Smooth muscle cell (in vitro differentiated cells): Measurements from ENCODE around the gene IQSEC2. TPM values are rescaled to one million over a fixed set of nuclear protein-coding genes. Genes with fewer than 3 reads are reported as not detected.

Experiments
- DNase-seq: peaks from one replicate; lab custom pipeline; 2025; ENCODE audit not compliant: unreplicated experiment; lab: John Stamatoyannopoulos, UW
- H2AFZ ChIP-seq: fragments of 200-600 bp; sonication (generic); 2 replicates; pipeline ENCODE4 v1.6.0; 2016; ENCODE audit warnings: antibody characterized with exemption, low read depth, mild to moderate bottlenecking
- H3F3A ChIP-seq: fragments of 200-600 bp; sonication (generic); 2 replicates; pipeline ENCODE4 v1.6.0; 2017; ENCODE audit warnings: antibody characterized with exemption, low read depth
- H3K27ac ChIP-seq: fragments of 200-600 bp; sonication (generic); 2 replicates; pipeline ENCODE4 v1.5.1; 2016; ENCODE audit warnings: low read depth, mild to moderate bottlenecking
- H3K27me3 ChIP-seq: fragments of 200-600 bp; sonication (generic); 2 replicates; pipeline ENCODE4 v1.6.1; 2016; ENCODE audit warnings: low read depth, mild to moderate bottlenecking
- H3K36me3 ChIP-seq: fragments of 200-600 bp; sonication (generic); 2 replicates; pipeline ENCODE4 v1.5.1; 2016; ENCODE audit warnings: low read depth
- H3K4me1 ChIP-seq: fragments of 200-600 bp; sonication (generic); 2 replicates; pipeline ENCODE4 v1.5.1; 2016; ENCODE audit warnings: low read depth
- H3K4me2 ChIP-seq: fragments of 200-600 bp; sonication (generic); 2 replicates; pipeline ENCODE4 v1.6.0; 2016; ENCODE audit warnings: mild to moderate bottlenecking
- H3K4me3 ChIP-seq: fragments of 200-600 bp; sonication (generic); 2 replicates; pipeline ENCODE4 v1.5.1; 2016; ENCODE audit warnings: mild to moderate bottlenecking
- H3K79me2 ChIP-seq: fragments of 200-600 bp; sonication (generic); 2 replicates; pipeline ENCODE4 v1.6.0; 2016; ENCODE audit warnings: low read depth, mild to moderate bottlenecking
- H3K9ac ChIP-seq: fragments of 200-600 bp; sonication (generic); 2 replicates; pipeline ENCODE4 v1.6.0; 2016; ENCODE audit warnings: low read depth
- H3K9me3 ChIP-seq: fragments of 200-600 bp; sonication (generic); replicated peaks from 2 replicates; pipeline ENCODE4 v1.5.1; 2016; ENCODE audit warnings: low read depth
- H4K20me1 ChIP-seq: fragments of 200-600 bp; sonication (generic); 2 replicates; pipeline ENCODE4 v1.6.0; 2016; ENCODE audit warnings: low read depth
- whole genome bisulfite sequencing: methylation state at CpG from one replicate; pipeline ENCODE4 v1.1.7; 2016; ENCODE audit warnings: low lambda C conversion rate; 5-methylcytosine and 5-hydroxymethylcytosine counted together
- polyA plus RNA-seq: library from polyadenylated mRNA; unstranded; fragments of >200 nt; fragmentation: Nextera tagmentation; extraction: Ambion mirVana; gene quantifications from 2 replicates; pipeline ENCODE4 v1.2.1, GENCODE V29; 2016
- total RNA-seq: library from RNA; depleted of rRNA; stranded (reverse); fragments of >200 nt; gene quantifications from 2 replicates; pipeline ENCODE4 v1.2.3, GENCODE V29; 2014
- TF ChIP-seq, protein P1 (sequence below): fragments of 200-600 bp; sonication (generic); IDR thresholded peaks from 2 replicates; pipeline ENCODE4 v1.5.1; 2017; ENCODE audit warnings: borderline replicate concordance, mild to moderate bottlenecking, antibody characterized with exemption; ENCODE audit not compliant: insufficient read depth, poor library complexity, severe bottlenecking

IQSEC2 gene
- total and polyA plus RNA-seq, 2 experiments from 2014 or later: 4.2 to 6.9 TPM

DNA sequence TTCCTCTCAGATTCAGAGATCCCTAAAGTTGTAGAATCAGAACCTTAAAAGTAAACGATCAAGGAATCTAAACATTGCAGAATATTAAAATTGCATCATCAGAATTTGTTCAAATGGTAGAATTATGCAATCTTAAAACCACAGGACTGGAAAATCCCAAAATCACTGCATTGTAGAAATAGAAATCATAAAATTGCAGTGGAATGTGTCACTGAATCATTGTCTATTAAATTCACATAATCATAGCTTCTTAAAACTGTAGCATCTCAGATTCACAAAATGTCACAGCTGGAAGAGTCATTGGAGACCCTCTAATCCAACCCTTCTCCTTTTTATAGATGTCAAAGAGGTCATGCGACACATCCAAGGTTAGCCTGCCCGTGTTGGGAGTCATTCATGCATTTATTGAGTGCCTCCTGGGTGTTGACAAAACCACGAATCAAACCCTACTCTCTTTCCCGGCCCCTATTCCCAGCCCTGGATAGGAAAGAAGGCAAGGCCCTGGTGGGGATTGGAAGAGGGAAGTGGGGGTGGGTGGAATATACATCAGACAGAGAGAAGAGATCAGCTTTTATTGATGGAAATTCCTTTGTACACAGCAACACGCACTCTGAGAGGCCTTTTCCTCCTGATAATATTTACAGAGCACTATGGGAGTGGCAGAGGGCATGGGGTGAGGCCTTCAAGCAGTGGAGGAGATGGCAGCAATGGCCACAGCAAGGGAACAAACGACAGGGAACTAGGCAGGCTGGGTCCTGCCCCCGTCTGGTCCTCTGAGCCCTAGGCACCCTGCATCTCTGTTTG, 15.4 kb downstream of the IQSEC2 start:
- Histone ChIP-seq H3K9ac (no peak overlapping the region), H3K9me3 (no peaks in the 10 kb centered on the region), H3F3A (no peaks in the 10 kb centered on the region), H3K4me1 (no peaks in the 10 kb centered on the region), H3K4me2 (no peak overlapping the region), H4K20me1 (no peaks in the 10 kb centered on the region), H3K79me2 (no peaks in the 10 kb centered on the region), H2AFZ (no peak overlapping the region), H3K4me3 (no peak overlapping the region), H3K27me3 (no peaks in the 10 kb centered on the region), H3K27ac (no peak overlapping the region), H3K36me3 (no peaks in the 10 kb centered on the region)
- TF ChIP-seq, protein P1, sequence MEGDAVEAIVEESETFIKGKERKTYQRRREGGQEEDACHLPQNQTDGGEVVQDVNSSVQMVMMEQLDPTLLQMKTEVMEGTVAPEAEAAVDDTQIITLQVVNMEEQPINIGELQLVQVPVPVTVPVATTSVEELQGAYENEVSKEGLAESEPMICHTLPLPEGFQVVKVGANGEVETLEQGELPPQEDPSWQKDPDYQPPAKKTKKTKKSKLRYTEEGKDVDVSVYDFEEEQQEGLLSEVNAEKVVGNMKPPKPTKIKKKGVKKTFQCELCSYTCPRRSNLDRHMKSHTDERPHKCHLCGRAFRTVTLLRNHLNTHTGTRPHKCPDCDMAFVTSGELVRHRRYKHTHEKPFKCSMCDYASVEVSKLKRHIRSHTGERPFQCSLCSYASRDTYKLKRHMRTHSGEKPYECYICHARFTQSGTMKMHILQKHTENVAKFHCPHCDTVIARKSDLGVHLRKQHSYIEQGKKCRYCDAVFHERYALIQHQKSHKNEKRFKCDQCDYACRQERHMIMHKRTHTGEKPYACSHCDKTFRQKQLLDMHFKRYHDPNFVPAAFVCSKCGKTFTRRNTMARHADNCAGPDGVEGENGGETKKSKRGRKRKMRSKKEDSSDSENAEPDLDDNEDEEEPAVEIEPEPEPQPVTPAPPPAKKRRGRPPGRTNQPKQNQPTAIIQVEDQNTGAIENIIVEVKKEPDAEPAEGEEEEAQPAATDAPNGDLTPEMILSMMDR: no peak
- DNase-seq: no peak
- WGBS: 63% methylated on average over 8 of the region's 8 CpGs

DNA sequence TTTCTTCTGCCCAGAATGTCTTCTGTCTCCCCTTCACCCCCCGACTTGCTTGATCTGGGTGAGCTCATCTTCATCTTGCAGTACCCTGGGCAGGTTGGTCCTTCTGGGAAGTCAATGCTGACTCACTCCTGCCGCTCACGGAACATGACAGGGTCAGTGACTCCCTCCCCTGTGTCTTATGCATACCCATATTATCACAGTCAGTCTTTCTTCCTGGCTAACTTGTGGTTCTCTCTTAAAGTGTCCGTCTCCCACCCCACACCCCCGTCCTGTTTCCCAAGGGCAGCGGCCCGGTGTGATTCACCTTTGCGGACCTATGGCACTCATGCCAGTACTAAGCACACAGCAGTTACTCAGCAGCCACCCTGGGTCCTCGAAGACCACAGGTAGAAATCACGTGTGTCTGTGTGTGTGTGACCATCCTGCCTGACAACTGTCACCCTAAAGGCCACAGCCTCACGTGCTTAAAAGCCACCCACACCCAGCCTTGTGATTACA, 17.7 kb downstream of the IQSEC2 start:
- no peaks in the 10 kb centered on the region for H3K4me1 ChIP-seq
- no peaks in the 10 kb centered on the region for H3K79me2 ChIP-seq
- no peak overlapping the region for H3K4me2 ChIP-seq
- H3K36me3 ChIP-seq: no peaks in the 10 kb centered on the region
- no peak for DNase-seq
- H3K9me3 ChIP-seq: no peaks in the 10 kb centered on the region
- H4K20me1 ChIP-seq: no peaks in the 10 kb centered on the region
- no peaks in the 10 kb centered on the region for H3K27me3 ChIP-seq
- no peak overlapping the region for H3K4me3 ChIP-seq
- no peak overlapping the region for H3K9ac ChIP-seq
- 52% methylated on average over 11 of the region's 11 CpGs for WGBS
- TF ChIP-seq, protein P1: no peak
- no peak overlapping the region for H2AFZ ChIP-seq
- H3K27ac ChIP-seq: no peak overlapping the region
- no peaks in the 10 kb centered on the region for H3F3A ChIP-seq

DNA sequence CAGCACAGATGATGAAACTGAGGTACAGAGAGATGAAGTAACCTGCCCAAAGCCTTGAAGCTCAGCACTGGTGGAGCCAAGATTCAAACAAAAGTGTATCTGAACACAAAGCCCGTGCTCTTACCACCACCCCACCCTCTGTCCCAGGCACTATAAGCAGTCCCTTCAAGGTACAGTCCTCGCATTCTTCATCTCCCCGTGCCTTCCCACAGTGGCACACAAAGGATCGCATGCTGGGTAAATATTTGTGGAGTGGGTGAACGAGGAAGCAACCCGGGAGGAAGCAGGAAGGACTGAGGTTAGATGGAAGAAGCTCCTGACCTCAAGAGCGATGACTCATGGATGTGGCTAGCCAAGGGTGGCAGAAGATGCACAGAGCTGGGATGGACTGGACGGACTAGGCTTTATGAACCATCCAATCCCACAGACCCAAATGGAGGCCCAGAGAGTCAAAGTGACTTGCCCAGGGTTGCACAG, 18.4 kb downstream of the IQSEC2 start:
- Histone ChIP-seq H3K9me3 (no peaks in the 10 kb centered on the region), H3F3A (no peaks in the 10 kb centered on the region), H3K27me3 (no peaks in the 10 kb centered on the region), H3K36me3 (no peaks in the 10 kb centered on the region), H3K4me3 (no peak overlapping the region), H2AFZ (no peak overlapping the region), H3K4me1 (no peaks in the 10 kb centered on the region), H3K9ac (no peak overlapping the region), H3K4me2 (no peak overlapping the region), H3K27ac (no peak overlapping the region), H3K79me2 (no peaks in the 10 kb centered on the region), H4K20me1 (no peaks in the 10 kb centered on the region)
- 56% methylated on average over 8 of the region's 8 CpGs for WGBS
- DNase-seq: no peak
- TF ChIP-seq, protein P1: no peak
